HL-60/S4 treated with phorbol 12-myristate 13-acetate at 8.2 ng/mL for 4 days and 3 days (cell line): ENCODE measurements around the gene PIP5K1B.

Experiments
- in situ Hi-C: fragments of 300-500 bp; cut with MboI; formaldehyde crosslinking; loops from 2 replicates; pipeline ENCODE4 v1.15.0; 2022; ENCODE audit warnings: low sequenced_read_pairs

PIP5K1B gene

GRCh38 chr9:68707801-68708488 is 2.9 kb downstream of the PIP5K1B start:
- in situ Hi-C loops: no loop called here

- in situ Hi-C loops: no loop called here
These were observed 3.5 kb downstream of the PIP5K1B start for GRCh38 chr9:68708513-68708912.

- in situ Hi-C loops: no loop called here
These were observed 4.5 kb downstream of the PIP5K1B start for GRCh38 chr9:68709291-68710110.

GRCh38 chr9:68710111-68710471 is 5.1 kb downstream of the PIP5K1B start:
- in situ Hi-C loops: no loop called here

GRCh38 chr9:68711281-68711680 is 6.2 kb downstream of the PIP5K1B start:
- in situ Hi-C loops: no loop called here

GRCh38 chr9:68711932-68712331 is 6.9 kb downstream of the PIP5K1B start:
- in situ Hi-C loops: no loop called here

GRCh38 chr9:68714416-68715180 is 9.6 kb downstream of the PIP5K1B start:
- in situ Hi-C loops: no loop called here

- in situ Hi-C loops: no loop called here
These were observed 10.1 kb downstream of the PIP5K1B start for GRCh38 chr9:68715181-68715456.

GRCh38 chr9:68717552-68718443 is 12.8 kb downstream of the PIP5K1B start:
- in situ Hi-C loops: no loop called here

- in situ Hi-C loops: no loop called here
These were observed 14.8 kb downstream of the PIP5K1B start for GRCh38 chr9:68719847-68720246.

- in situ Hi-C loops: no loop called here
These were observed 15.7 kb downstream of the PIP5K1B start for GRCh38 chr9:68720656-68721313.

GRCh38 chr9:68721666-68722330 is 16.8 kb downstream of the PIP5K1B start:
- in situ Hi-C loops: no loop called here

GRCh38 chr9:68725070-68725469 is 20.0 kb downstream of the PIP5K1B start:
- in situ Hi-C loops: no loop called here

- in situ Hi-C loops: no loop called here
These were observed 21.4 kb downstream of the PIP5K1B start for GRCh38 chr9:68726489-68726888.

GRCh38 chr9:68727636-68728035 is 22.6 kb downstream of the PIP5K1B start:
- in situ Hi-C loops: no loop called here

GRCh38 chr9:68728731-68729130 is 23.7 kb downstream of the PIP5K1B start:
- in situ Hi-C loops: no loop called here

- in situ Hi-C loops: no loop called here
These were observed 25.7 kb downstream of the PIP5K1B start for GRCh38 chr9:68730570-68731235.

GRCh38 chr9:68731857-68732256 is 26.8 kb downstream of the PIP5K1B start:
- in situ Hi-C loops: no loop called here

GRCh38 chr9:68732405-68733020 is 27.5 kb downstream of the PIP5K1B start:
- in situ Hi-C loops: no loop called here
